HEK293 (cell line): ENCODE results near the gene XYLB.

Source experiments
- CTCF ChIA-PET: fragments of 350-600 bp; formaldehyde crosslinking; extraction: SDS; loops from one replicate; lab custom pipeline; 2021; ENCODE audit warnings: antibody characterized with exemption; lab: Yijun Ruan, JAX
- POLR2A ChIA-PET: fragments of 300-600 bp; formaldehyde crosslinking; extraction: SDS; loops from one replicate; lab custom pipeline; 2020; ENCODE audit warnings: antibody characterized with exemption, inconsistent platforms; lab: Yijun Ruan, JAX
- H3K27ac ChIP-seq: fragments of 200-500 bp; sonication (Bioruptor generic); 2 replicates; pipeline ENCODE4 v1.5.1; 2014; ENCODE audit warnings: low read depth, low read length, control low read depth, inconsistent platforms; ENCODE audit errors: extremely low read depth
- H3K36me3 ChIP-seq, 2 experiments: fragments of 200-500 bp in 1 of 2; sonication (Bioruptor generic) in 1 of 2; 1 replicate in 1 of 2; 2 replicates in 1 of 2; pipeline ENCODE4 v1.5.1; 2014 to 2017; ENCODE audit warnings: inconsistent platforms in 2 of 2, low read length in 2 of 2; ENCODE audit not compliant: control insufficient read depth in 2 of 2, insufficient read depth in 1 of 2
- H3K4me1 ChIP-seq: fragments of 200-500 bp; sonication (Bioruptor generic); 2 replicates; pipeline ENCODE4 v1.5.1; 2014; ENCODE audit warnings: mild to moderate bottlenecking, low read length, inconsistent platforms; ENCODE audit not compliant: control insufficient read depth, insufficient read depth
- H3K4me3 ChIP-seq: 2 replicates; pipeline ENCODE4 v1.5.1; 2011; ENCODE audit warnings: low read depth, mild to moderate bottlenecking, control low read depth, low read length, moderate library complexity
- H3K9me3 ChIP-seq: fragments of 200-500 bp; sonication (Bioruptor generic); 2 replicates; pipeline ENCODE4 v1.5.1; 2014; ENCODE audit warnings: low read depth, low read length, inconsistent platforms; ENCODE audit not compliant: control insufficient read depth, insufficient read depth
- ATF2 ChIP-seq: fragments of 450-650 bp; formaldehyde crosslinking; IDR thresholded peaks from 2 replicates; pipeline ENCODE4 v1.5.1; 2016; ENCODE audit warnings: missing biosample characterization, missing genetic modification characterization, low read depth
- BCL11B ChIP-seq: fragments of 450-650 bp; formaldehyde crosslinking; IDR thresholded peaks from 2 replicates; pipeline ENCODE4 v1.5.1; 2016; ENCODE audit warnings: low read depth, missing biosample characterization, missing genetic modification characterization
- SCRT1 ChIP-seq: fragments of 450-650 bp; formaldehyde crosslinking; IDR thresholded peaks from 2 replicates; pipeline ENCODE4 v1.5.1; 2016; ENCODE audit warnings: missing biosample characterization, missing genetic modification characterization, borderline replicate concordance
- SCRT2 ChIP-seq: fragments of 450-650 bp; formaldehyde crosslinking; IDR thresholded peaks from 2 replicates; pipeline ENCODE4 v1.5.1; 2016; ENCODE audit warnings: missing biosample characterization, missing genetic modification characterization
- ZEB2 ChIP-seq: fragments of 450-650 bp; formaldehyde crosslinking; IDR thresholded peaks from 2 replicates; pipeline ENCODE4 v1.5.1; 2016; ENCODE audit warnings: missing biosample characterization, missing genetic modification characterization
- ZFP3 ChIP-seq: fragments of 450-650 bp; formaldehyde crosslinking; IDR thresholded peaks from 2 replicates; pipeline ENCODE4 v1.5.1; 2016; ENCODE audit warnings: low read depth, missing biosample characterization, missing genetic modification characterization
- ZNF132 ChIP-seq: fragments of 450-650 bp; formaldehyde crosslinking; IDR thresholded peaks from 2 replicates; pipeline ENCODE4 v1.5.1; 2017; ENCODE audit warnings: missing biosample characterization, missing genetic modification characterization, borderline replicate concordance
- ZNF202 ChIP-seq: fragments of 450-650 bp; formaldehyde crosslinking; IDR thresholded peaks from 2 replicates; pipeline ENCODE4 v1.5.1; 2016; ENCODE audit warnings: missing biosample characterization, missing genetic modification characterization, borderline replicate concordance
- ZNF239 ChIP-seq: fragments of 450-650 bp; formaldehyde crosslinking; IDR thresholded peaks from 2 replicates; pipeline ENCODE4 v1.5.1; 2016; ENCODE audit warnings: missing biosample characterization, missing genetic modification characterization
- ZNF335 ChIP-seq: fragments of 450-650 bp; formaldehyde crosslinking; conservative IDR thresholded peaks from 2 replicates; pipeline ENCODE4 v1.5.1; 2016; ENCODE audit warnings: missing biosample characterization, missing genetic modification characterization
- ZNF362 ChIP-seq: fragments of 450-650 bp; formaldehyde crosslinking; IDR thresholded peaks from 2 replicates; pipeline ENCODE4 v1.5.1; 2016; ENCODE audit warnings: missing biosample characterization, missing genetic modification characterization
- ZNF426 ChIP-seq: fragments of 450-650 bp; formaldehyde crosslinking; IDR thresholded peaks from 2 replicates; pipeline ENCODE4 v1.5.1; 2017; ENCODE audit warnings: missing biosample characterization, missing genetic modification characterization, mild to moderate bottlenecking, inconsistent platforms, moderate library complexity
- ZNF488 ChIP-seq: fragments of 450-650 bp; formaldehyde crosslinking; IDR thresholded peaks from 2 replicates; pipeline ENCODE4 v1.5.1; 2016; ENCODE audit warnings: missing biosample characterization, missing genetic modification characterization
- ZNF561 ChIP-seq: fragments of 450-650 bp; IDR thresholded peaks from 2 replicates; pipeline ENCODE4 v1.5.1; 2018; ENCODE audit warnings: missing biosample characterization, missing genetic modification characterization, borderline replicate concordance
- ZNF580 ChIP-seq: fragments of 450-650 bp; formaldehyde crosslinking; IDR thresholded peaks from 2 replicates; pipeline ENCODE4 v1.5.1; 2016; ENCODE audit warnings: missing biosample characterization, missing genetic modification characterization
- ZNF629 ChIP-seq: fragments of 450-650 bp; formaldehyde crosslinking; IDR thresholded peaks from 2 replicates; pipeline ENCODE4 v1.5.1; 2017; ENCODE audit warnings: missing biosample characterization, missing genetic modification characterization
- ZNF701 ChIP-seq: fragments of 450-650 bp; formaldehyde crosslinking; IDR thresholded peaks from 2 replicates; pipeline ENCODE4 v1.5.1; 2016; ENCODE audit warnings: missing biosample characterization, missing genetic modification characterization
- ZNF704 ChIP-seq: fragments of 450-650 bp; formaldehyde crosslinking; IDR thresholded peaks from 2 replicates; pipeline ENCODE4 v1.5.1; 2016; ENCODE audit warnings: missing biosample characterization, missing genetic modification characterization
- ZNF747 ChIP-seq: fragments of 450-650 bp; formaldehyde crosslinking; IDR thresholded peaks from 2 replicates; pipeline ENCODE4 v1.5.1; 2016; ENCODE audit warnings: missing biosample characterization, missing genetic modification characterization
- ZNF843 ChIP-seq: fragments of 450-650 bp; formaldehyde crosslinking; IDR thresholded peaks from 2 replicates; pipeline ENCODE4 v1.5.1; 2016; ENCODE audit warnings: missing biosample characterization, missing genetic modification characterization
- ZSCAN4 ChIP-seq: fragments of 450-650 bp; formaldehyde crosslinking; IDR thresholded peaks from 2 replicates; pipeline ENCODE4 v1.5.1; 2017; ENCODE audit warnings: missing biosample characterization, missing genetic modification characterization
- ZXDB ChIP-seq: fragments of 450-650 bp; formaldehyde crosslinking; IDR thresholded peaks from 2 replicates; pipeline ENCODE4 v1.5.1; 2016; ENCODE audit warnings: missing biosample characterization, missing genetic modification characterization

The XYLB gene

GRCh38 chr3:38446085-38446686, 99.6 kb downstream of the XYLB start (continued):
- TF ChIP-seq ZNF132 (tag by site-specific recombination) (no peak), ZNF629 (no peak), ZFP3 (tag by site-specific recombination) (no peak), ZNF426 (tag by site-specific recombination) (no peak)

- CTCF ChIA-PET: interaction anchor here (1.2 kb wide), 1 partner anchor 199 kb away, joined by 4 read pairs; no protein-coding TSS in a partner anchor
- Histone ChIP-seq H3K9me3 (no peaks in the 10 kb centered on the region), H3K4me1 (no peaks in the 10 kb centered on the region), H3K36me3 (no peaks in the 10 kb centered on the region), H3K27ac (no peak overlapping the region), H3K4me3 (no peak overlapping the region)
- TF ChIP-seq BCL11B (no peak), SCRT2 (peak; percentile 78), SCRT1 (tag by site-specific recombination) (peak; percentile 61; the same call in 1 of the 2 replicates)
- POLR2A ChIA-PET: no interaction called here
Observed at GRCh38 chr3:38446812-38447211, 100.2 kb downstream of the XYLB start.

- Histone ChIP-seq H3K36me3 (no peaks in the 10 kb centered on the region), H3K4me3 (no peak overlapping the region), H3K27ac (no peak overlapping the region), H3K9me3 (no peaks in the 10 kb centered on the region), H3K4me1 (no peaks in the 10 kb centered on the region)
- CTCF ChIA-PET: no interaction called here
- POLR2A ChIA-PET: no interaction called here
- TF ChIP-seq ATF2 (tag by site-specific recombination) (no peak), ZNF704 (tag by site-specific recombination) (no peak), ZNF202 (tag by site-specific recombination) (no peak)
Observed at GRCh38 chr3:38450853-38451252, 104.3 kb downstream of the XYLB start.

GRCh38 chr3:38453075-38453912, 106.7 kb downstream of the XYLB start, which contains the start of gene ACVR2B:
TSS of gene ACVR2B (plus strand) at chr3:38453890. CDS start at chr3:38454323, 433 bp downstream.
- POLR2A ChIA-PET: interaction anchor here (0.6 kb wide), 1 partner anchor 316 kb away, joined by 5 read pairs; the partner anchor contains the start of gene ACAA1
- Histone ChIP-seq H3K4me3 (peak within 1 kb of the TSS; percentile 77), H3K36me3 (no peaks in the 10 kb centered on the region), H3K27ac (peak within 1 kb of the TSS; percentile 95), H3K9me3 (no peaks in the 10 kb centered on the region), H3K4me1 (peaks cover 5% of the 10 kb centered on the region)
- CTCF ChIA-PET: no interaction called here
- TF ChIP-seq ZNF701 (tag by site-specific recombination) (no peak), ZNF747 (tag by site-specific recombination) (no peak), ZNF843 (tag by site-specific recombination) (no peak), ZFP3 (tag by site-specific recombination) (no peak), ZNF488 (tag by site-specific recombination) (no peak), ZXDB (tag by site-specific recombination) (0 out of 2 replicates have a peak, but pooled peaks have one; percentile 38), ZSCAN4 (tag by site-specific recombination) (no peak), ZEB2 (no peak), ZNF335 (peak; percentile 65), ZNF561 (tag by site-specific recombination) (no peak), ZNF239 (no peak), ZNF362 (no peak), ZNF580 (no peak)
